Ishikawa (cell line): ENCODE results near the gene PODNL1.

Experiments
- CEBPB ChIP-seq: IDR thresholded peaks from 2 replicates; pipeline ENCODE4 v1.6.1; 2012
- CREB1 ChIP-seq: IDR thresholded peaks from 2 replicates; pipeline ENCODE4 v1.6.1; 2012; ENCODE audit warnings: low read depth
- EP300 ChIP-seq: IDR thresholded peaks from 2 replicates; pipeline ENCODE4 v1.6.1; 2012; ENCODE audit warnings: borderline replicate concordance
- FOXM1 ChIP-seq: IDR thresholded peaks from 2 replicates; pipeline ENCODE4 v1.6.1; 2012; ENCODE audit warnings: low read depth, borderline replicate concordance
- RAD21 ChIP-seq: IDR thresholded peaks from 2 replicates; pipeline ENCODE4 v1.6.1; 2012; ENCODE audit warnings: low read depth
- TAF1 ChIP-seq: IDR thresholded peaks from 2 replicates; pipeline ENCODE4 v1.6.1; 2012; ENCODE audit warnings: low read depth, mild to moderate bottlenecking
- TEAD4 ChIP-seq: IDR thresholded peaks from 2 replicates; pipeline ENCODE4 v1.6.1; 2012
- YY1 ChIP-seq: IDR thresholded peaks from 2 replicates; pipeline ENCODE4 v1.6.1; 2012; ENCODE audit warnings: low read depth
- TF ChIP-seq, protein P1 (sequence below): IDR thresholded peaks from 2 replicates; pipeline ENCODE4 v1.6.1; 2012

DNA sequence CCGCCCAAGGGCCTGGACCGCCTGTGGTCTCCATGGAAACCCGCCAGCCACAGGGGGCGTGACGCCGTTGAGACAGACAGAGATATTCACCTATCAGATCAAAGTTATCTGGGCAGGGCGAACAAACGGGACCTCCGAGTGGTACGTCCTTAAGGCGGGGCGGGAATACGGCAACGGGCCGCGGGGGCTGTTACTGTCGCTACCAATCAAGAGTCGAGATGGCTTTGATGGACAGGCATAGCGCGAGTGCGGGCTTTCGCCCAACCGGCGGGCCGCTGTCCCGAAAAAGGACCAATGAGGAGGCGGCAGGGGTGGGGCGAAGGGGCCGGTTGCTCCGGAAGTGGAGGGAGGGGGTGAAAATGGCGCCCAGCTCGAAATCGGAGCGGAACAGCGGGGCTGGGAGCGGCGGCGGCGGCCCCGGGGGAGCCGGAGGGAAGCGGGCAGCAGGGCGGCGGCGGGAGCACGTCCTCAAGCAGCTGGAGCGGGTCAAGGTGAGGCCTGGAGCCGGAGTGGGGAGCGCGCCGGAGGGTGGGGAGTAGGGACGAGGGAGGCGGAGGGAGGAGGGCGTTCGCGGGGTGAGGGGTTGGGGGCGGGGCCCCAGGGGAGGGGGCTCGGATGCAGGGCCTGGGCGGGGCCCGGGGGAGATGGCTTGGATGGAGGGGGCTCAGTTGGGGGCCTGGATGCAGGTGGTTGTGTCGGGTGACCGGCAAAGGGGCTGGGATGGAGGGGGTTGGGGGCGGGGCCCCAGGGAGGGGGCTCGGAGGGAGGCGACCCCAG, 14.1 kb upstream of the PODNL1 start, which contains the start of gene DCAF15:
- TF ChIP-seq CEBPB (no peak), EP300 (no peak), RAD21 (no peak), YY1 (peak; percentile 94), CREB1 (peak; percentile 61), TAF1 (peak; percentile 99), TEAD4 (no peak), FOXM1 (no peak)
- TF ChIP-seq, protein P1, sequence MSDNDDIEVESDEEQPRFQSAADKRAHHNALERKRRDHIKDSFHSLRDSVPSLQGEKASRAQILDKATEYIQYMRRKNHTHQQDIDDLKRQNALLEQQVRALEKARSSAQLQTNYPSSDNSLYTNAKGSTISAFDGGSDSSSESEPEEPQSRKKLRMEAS, result no peak
